SH-SY5Y (cell line): ENCODE results near the gene DNAH10.

Experiments
- GATA2 ChIP-seq: IDR thresholded peaks from 2 replicates; pipeline ENCODE4 v1.6.1; 2011; ENCODE audit warnings: mild to moderate bottlenecking, low read depth, low read length
- GATA3 ChIP-seq: IDR thresholded peaks from 2 replicates; pipeline ENCODE4 v1.6.1; 2011; ENCODE audit warnings: low read depth, mild to moderate bottlenecking, low read length, moderate library complexity

DNAH10 gene

DNA sequence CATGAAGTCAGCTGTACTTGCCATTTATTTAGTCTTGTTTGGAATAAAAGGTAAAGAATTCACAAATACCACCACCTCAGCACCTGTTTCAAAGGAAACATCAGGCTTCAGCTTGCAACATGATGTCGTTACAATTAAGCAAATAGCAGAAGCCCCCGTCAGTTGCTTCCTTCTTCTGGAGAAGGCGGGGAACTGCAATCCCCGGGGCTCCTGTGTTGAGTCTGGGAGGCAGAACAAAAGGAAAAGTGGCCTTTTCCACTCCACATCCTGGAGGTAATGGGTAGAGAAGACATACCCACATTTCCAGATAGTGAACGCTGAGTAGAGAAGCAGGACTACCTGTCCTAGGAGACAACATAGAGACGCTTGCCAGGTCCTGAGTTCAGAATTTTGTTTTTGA lies 92.8 kb downstream of the DNAH10 start:
- TF ChIP-seq GATA2 (no peak), GATA3 (no peak)

DNA sequence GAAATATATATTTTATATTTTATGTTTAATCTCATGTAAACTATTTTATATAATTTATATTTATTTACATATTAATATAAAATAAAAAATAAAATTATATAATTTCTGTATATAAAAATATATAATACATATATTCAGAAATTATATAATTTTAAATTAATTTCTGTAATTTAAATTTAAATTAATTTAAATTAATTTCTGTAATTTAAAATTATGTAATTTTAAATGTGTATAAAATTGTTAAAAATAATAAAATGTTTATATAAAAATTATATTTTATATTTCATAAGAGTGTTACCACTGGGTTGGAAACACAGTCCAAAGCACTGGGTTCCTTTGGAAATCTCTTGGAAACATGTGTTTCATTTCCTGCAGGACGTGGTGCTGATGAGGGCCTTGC lies 94.6 kb downstream of the DNAH10 start:
- TF ChIP-seq GATA2: no peak
- no peak for TF ChIP-seq GATA3

DNA sequence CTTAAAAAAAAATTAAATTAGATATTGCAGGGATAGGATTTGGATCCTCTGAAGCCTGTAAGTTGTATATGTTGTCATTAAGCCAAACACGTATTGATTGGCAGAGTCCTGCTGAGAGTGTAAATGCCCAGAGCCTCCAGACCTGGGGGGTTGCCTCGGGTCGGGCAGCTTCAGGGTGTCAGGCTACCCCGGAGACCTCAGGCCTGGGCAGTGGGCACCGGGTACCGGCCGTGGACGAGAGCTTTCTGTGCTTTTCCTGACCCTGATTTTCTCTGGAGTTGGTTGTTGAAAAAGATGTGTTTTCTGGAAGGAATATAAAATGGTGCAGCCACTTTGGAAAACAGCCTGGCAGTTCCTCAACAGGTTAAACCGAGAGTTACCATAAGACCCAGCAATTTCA lies 96.1 kb downstream of the DNAH10 start:
- TF ChIP-seq GATA2 (no peak), GATA3 (no peak)

DNA sequence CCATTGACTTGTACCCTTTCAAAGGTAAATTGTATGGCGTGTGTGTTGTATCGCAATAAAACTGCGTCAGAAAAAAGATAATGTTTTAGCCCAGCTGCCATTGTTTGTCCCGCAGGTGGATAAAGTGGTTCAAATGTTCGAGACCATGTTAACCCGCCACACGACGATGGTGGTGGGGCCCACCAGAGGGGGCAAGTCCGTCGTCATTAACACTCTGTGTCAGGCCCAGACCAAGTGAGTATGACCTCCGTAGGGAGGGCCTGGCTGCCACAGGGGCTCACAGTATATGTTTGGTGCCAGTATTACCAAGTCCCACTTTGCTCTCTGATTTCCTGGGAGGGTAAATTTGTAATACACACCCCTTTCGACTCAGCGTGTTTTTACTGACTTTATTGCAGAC lies 96.9 kb downstream of the DNAH10 start:
- no peak for TF ChIP-seq GATA2
- TF ChIP-seq GATA3: no peak

DNA sequence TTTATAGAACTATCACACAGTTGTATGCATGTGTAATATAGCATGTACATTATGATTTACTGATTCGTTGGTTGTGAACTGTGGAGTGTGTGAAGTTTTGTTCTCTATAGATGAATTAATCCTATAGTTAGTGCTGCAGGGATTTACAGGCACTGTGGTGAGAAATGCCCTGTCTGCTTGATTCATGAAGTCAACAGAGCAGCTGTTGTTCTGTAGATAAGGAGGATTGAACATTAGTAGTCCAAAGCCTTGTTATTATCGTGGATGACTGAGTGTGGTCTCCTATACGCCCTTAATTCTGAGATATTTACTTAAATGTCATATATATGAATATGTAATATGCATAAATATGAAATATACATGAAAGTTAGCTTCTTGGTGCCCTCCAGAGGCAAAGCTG lies 98.3 kb downstream of the DNAH10 start:
- TF ChIP-seq GATA3 (no peak), GATA2 (no peak)

DNA sequence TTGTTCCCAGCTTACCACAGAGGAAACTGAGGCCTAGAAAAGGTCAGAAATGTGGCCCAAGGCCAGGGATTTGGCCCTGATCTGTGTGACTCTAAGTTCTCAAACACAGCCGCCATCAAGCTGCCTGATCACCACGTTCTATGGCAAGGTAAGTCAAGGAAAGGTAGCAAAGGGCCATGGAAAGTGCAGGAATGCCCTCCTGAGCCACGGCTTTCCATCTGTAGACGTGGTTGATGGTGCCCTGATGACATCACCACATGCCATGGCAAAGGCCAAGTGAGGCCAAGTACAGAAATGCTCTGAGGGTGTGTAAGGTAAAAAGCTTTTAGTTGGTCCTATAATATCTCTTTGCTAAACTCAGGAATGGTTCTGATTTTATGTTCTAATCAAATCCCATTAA lies 99.3 kb downstream of the DNAH10 start:
- TF ChIP-seq GATA2: no peak
- TF ChIP-seq GATA3: no peak

DNA sequence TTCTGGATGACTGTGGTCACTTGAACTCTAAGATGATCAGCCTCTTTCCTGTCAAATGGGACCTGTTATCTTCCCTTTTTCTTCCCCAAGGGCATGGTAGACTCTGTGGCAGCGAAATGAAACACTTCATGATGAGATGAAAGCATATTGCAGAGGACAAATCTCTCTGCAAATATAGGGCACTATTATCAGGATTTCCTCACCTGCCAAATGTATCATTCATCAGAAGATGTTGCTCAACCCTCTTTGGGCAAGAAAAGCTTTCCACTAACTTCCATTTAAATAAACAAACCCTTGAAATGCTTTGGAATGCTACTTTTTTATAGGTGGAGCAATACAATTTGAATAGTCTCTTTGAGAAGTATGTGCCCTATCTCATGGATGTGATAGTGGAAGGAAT lies 105.0 kb downstream of the DNAH10 start:
- TF ChIP-seq GATA2 (no peak), GATA3 (no peak)

DNA sequence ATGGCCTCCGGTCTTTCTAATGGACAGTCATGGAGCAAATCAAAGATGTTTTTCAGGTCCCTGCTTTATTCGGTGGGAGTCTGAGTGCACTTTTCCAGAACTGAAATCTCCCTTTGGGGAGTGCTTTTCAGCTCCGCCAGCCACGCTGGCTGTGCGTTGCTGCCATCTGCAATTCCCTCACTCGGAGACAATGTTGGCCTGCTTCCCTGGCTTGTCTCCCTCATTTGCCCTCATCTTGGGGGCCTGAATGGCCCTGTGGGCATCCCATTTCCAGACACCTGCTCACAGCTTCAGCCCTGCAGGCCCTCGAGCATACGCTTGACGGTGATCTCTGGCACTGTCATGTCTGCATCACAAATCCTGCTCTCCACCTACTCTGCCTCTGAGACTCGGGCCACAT lies 106.7 kb downstream of the DNAH10 start:
- TF ChIP-seq GATA3: no peak
- no peak for TF ChIP-seq GATA2

DNA sequence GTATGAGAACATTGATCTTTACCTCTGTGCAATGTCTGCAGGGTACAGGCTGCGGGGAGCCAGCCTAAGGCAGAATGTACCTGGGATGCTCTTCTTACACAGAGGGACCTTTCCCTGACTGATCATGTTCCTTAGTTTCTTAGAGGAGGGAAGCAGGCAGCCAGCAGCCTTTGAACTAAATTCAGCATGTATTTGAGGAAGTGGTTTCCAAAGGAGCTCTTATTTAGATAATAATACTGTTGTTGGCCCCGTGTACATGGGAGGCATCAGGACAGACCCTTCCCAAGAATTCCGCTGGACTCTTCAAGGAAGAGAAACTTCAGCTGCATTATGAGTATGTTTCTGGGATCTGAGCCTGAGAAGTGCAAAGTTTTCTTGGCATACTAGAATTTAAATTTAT lies 111.7 kb downstream of the DNAH10 start:
- TF ChIP-seq GATA2 (no peak), GATA3 (no peak)

DNA sequence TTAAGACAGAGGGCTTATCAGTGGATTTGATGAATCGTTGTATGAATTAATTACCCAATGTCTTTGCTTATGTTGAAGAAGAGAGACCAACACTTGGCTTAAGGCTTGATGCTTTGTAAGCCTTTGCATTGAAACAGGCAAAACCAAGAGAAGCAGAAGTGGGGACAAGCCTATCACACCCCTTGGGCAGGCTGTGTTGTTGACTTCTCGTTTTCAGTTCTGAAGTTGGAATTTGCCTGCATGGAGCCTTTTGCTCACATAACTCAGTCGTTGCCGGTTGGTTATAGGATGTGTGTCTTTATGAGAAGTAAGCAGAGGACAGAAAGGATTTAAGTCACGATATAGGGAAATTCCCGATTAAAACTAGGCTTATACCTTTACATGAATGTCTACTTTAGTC lies 115.9 kb downstream of the DNAH10 start:
- TF ChIP-seq GATA3 (no peak), GATA2 (no peak)

DNA sequence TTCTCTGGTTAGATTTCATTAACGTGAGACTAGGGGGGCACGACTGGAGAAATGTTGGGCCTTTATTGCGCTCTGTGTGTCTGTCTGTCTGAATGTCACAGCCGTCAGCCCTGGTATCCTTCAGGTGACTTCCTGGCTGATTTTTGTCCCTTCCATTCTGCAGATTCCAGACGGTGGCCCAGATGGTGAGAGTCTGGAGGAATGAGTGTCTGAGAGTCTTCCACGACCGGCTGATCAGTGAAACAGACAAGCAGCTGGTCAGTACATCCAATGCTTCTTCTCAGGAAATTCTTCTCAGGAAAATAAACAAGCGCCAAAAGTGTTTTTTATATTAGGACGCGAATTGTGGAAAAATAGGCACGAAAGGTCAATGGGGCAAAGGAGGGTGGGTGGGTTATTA lies 117.0 kb downstream of the DNAH10 start:
- TF ChIP-seq GATA2: no peak
- no peak for TF ChIP-seq GATA3

DNA sequence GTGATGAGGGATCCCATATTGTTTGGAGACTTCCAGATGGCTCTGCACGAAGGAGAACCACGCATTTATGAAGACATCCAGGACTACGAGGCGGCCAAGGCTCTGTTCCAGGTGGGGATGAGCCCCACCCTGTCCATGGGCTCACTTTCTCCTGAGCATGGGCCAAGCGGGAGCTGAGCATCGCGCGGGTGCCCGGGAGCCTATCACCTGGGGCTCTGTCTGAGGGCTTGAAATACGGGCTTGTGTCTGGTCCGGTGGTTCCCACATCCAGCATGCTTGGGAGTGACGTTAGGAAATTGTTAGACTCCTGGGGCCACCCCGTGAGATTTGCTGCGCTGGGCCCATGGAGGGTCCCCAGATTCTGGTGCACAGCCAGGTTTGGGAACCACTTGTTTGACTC lies 117.6 kb downstream of the DNAH10 start:
- TF ChIP-seq GATA2: no peak
- TF ChIP-seq GATA3: no peak

DNA sequence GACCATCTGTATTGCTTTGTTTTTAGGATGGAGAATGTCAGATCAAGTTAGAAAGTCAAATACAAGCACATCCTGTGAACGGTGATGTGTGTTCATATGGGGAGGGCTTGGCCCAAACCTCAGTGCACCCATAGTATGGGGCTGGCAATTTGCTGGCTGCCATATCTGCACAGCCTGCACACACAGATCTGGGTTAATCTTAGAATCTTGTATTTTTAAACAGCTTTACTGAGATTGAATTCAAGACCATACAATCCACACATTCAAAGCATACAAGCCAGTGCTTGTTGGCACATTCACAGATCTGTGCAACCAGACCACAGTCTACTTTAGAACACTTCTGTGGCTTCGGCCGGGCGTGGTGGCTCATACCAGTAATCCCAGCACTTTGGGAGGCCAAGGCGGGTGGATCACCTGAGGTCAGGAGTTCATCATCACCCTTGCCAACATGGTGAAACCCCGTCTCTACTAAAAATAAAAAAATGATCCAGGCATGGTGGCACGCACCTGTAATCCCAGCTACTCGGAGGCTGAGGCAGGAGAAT lies 120.1 kb downstream of the DNAH10 start:
- TF ChIP-seq GATA2 (no peak), GATA3 (no peak)

DNA sequence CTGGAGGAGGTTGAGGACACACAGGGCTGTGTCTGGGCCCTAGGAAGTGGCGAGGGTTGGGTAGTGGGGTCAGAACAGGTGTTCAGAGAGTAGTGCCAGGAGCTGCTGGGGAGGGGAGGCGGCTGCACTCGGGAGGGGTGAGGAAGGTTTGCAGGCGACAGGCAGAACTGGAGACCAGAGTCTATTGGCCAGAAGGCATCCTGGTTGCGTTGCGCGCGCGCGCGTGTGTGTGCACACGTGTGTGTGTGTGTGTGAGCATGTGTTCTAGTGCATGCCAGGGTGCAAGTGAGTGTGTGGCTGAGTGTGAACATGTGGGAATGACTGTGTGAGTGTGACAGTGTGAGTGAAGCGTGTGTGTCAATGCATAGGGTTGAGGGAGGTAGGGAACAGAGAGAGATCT lies 124.2 kb downstream of the DNAH10 start:
- no peak for TF ChIP-seq GATA3
- no peak for TF ChIP-seq GATA2

DNA sequence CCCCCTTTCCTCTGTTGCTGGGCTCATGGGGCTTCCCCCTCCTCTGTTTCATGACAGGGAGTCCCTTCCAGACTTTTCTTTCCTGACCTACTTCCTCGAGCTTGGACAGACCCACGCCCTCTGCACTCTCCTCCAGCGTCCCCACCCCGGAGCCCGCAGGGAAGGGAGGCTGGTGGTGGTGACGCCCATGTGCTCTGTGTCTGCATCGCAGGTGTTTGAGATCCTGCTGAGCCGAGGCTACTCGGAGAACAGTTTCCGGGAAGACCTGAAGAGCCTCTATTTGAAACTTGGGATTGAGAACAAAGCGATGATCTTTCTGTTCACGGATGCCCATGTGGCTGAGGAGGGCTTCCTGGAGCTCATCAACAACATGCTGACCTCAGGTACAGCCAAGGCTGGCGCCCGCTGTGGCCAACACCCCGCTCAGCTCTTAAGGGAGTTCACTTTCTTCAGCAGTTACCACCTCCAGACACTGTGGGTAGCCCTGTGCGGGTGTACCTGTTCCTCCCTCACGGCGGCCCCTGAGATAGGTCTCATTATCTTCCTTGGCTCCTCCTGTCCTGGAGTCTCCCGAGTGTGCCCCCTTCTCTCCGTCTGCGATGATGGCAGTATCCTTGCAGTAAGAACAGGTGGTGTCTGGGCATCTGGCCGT lies 125.0 kb downstream of the DNAH10 start:
- no peak for TF ChIP-seq GATA3
- no peak for TF ChIP-seq GATA2

DNA sequence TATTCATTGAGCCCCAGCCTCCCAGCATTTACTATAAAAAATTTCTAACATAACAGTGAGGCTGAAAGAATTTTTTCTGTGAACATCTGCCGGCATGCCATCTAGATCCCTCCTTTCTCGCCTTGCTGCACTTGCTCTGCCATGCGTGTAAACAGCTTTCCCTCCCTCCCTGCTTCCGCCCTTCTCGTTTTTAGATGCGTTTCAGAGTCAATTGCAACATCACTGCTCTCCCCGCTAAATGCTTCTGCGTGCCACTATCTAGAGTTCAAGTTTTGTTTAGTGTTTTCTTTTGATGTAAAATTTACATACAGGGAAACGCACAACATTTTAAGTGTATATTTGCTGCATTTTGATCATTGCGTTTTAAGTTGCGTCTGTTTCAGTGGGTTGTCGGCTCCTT lies 126.9 kb downstream of the DNAH10 start:
- no peak for TF ChIP-seq GATA2
- TF ChIP-seq GATA3: no peak
